H9 (cell line): ENCODE data around the gene AQP3. TPM values are rescaled to one million over a fixed set of nuclear protein-coding genes. Genes with fewer than 3 reads are reported as not detected.
A peak's percentile ranks its signal among the peaks of the same experiment; 100 is the strongest.

ENCODE experiments used
- DNase-seq: peaks from one replicate; pipeline ENCODE4 v3.0.0-alpha.2; 2017
- H2AFZ ChIP-seq: one replicate; pipeline ENCODE4 v1.6.1; 2013; ENCODE audit warnings: mild to moderate bottlenecking, low read length, control low read depth, moderate library complexity
- H2AK5ac ChIP-seq: 2 replicates; pipeline ENCODE4 v1.6.1; 2013; ENCODE audit warnings: low read length, control low read depth, mixed read lengths; ENCODE audit not compliant: insufficient read length
- H2BK120ac ChIP-seq: one replicate; pipeline ENCODE4 v1.6.1; 2013; ENCODE audit warnings: low read depth, mild to moderate bottlenecking, low read length, control low read depth, inconsistent platforms; ENCODE audit not compliant: poor library complexity, severe bottlenecking
- H2BK12ac ChIP-seq: 2 replicates; pipeline ENCODE4 v1.6.1; 2013; ENCODE audit warnings: low read length, control low read depth, mixed read lengths, low read depth; ENCODE audit not compliant: insufficient read length
- H2BK15ac ChIP-seq: 2 replicates; pipeline ENCODE4 v1.6.1; 2013; ENCODE audit warnings: low read depth, low read length, control low read depth
- H2BK20ac ChIP-seq: one replicate; pipeline ENCODE4 v1.6.1; 2013; ENCODE audit warnings: low read depth, mild to moderate bottlenecking, low read length, control low read depth, inconsistent platforms; ENCODE audit not compliant: poor library complexity, severe bottlenecking
- H2BK5ac ChIP-seq: 2 replicates; pipeline ENCODE4 v1.6.1; 2013; ENCODE audit warnings: low read length, control low read depth, mixed read lengths; ENCODE audit not compliant: insufficient read length
- H3K14ac ChIP-seq: 2 replicates; pipeline ENCODE4 v1.6.1; 2013; ENCODE audit warnings: low read length, control low read depth; ENCODE audit not compliant: insufficient read depth
- H3K18ac ChIP-seq: 2 replicates; pipeline ENCODE4 v1.6.1; 2013; ENCODE audit warnings: low read depth, mild to moderate bottlenecking, mixed read lengths, low read length, control low read depth; ENCODE audit not compliant: insufficient read length
- H3K23ac ChIP-seq: 2 replicates; pipeline ENCODE4 v1.6.1; 2013; ENCODE audit warnings: low read length, control low read depth, mixed read lengths, low read depth; ENCODE audit not compliant: insufficient read length
- H3K23me2 ChIP-seq: 2 replicates; pipeline ENCODE4 v1.6.1; 2013; ENCODE audit warnings: low read depth, mild to moderate bottlenecking, mixed read lengths, low read length, control low read depth; ENCODE audit not compliant: insufficient read length, poor library complexity, severe bottlenecking
- H3K27ac ChIP-seq: 2 replicates; pipeline ENCODE4 v1.5.1; 2013; ENCODE audit warnings: low read length, control low read depth, mixed read lengths, low read depth; ENCODE audit not compliant: insufficient read length
- H3K27me3 ChIP-seq: 2 replicates; pipeline ENCODE4 v1.6.1; 2013; ENCODE audit warnings: low read length, control low read depth, inconsistent platforms; ENCODE audit not compliant: insufficient read depth
- H3K4ac ChIP-seq: 2 replicates; pipeline ENCODE4 v1.6.1; 2013; ENCODE audit warnings: low read depth, mild to moderate bottlenecking, control low read depth, inconsistent platforms, low read length, moderate library complexity
- H3K4me1 ChIP-seq: 2 replicates; pipeline ENCODE4 v1.6.1; 2013; ENCODE audit warnings: low read length, control low read depth, inconsistent platforms; ENCODE audit not compliant: insufficient read depth
- H3K4me2 ChIP-seq: 2 replicates; pipeline ENCODE4 v1.6.1; 2013; ENCODE audit warnings: low read length, control low read depth, mixed read lengths; ENCODE audit not compliant: insufficient read length, insufficient read depth
- H3K56ac ChIP-seq: 2 replicates; pipeline ENCODE4 v1.6.1; 2013; ENCODE audit warnings: low read depth, mild to moderate bottlenecking, mixed read lengths, low read length, control low read depth; ENCODE audit not compliant: insufficient read length
- H3K79me1 ChIP-seq: 2 replicates; pipeline ENCODE4 v1.6.1; 2013; ENCODE audit warnings: low read depth, mild to moderate bottlenecking, moderate library complexity, low read length, control low read depth, inconsistent platforms; ENCODE audit not compliant: insufficient read depth, poor library complexity, severe bottlenecking
- H3K79me2 ChIP-seq: 2 replicates; pipeline ENCODE4 v1.6.1; 2013; ENCODE audit warnings: low read length, control low read depth, inconsistent platforms; ENCODE audit not compliant: insufficient read depth
- H3K9ac ChIP-seq: 2 replicates; pipeline ENCODE4 v1.6.1; 2013; ENCODE audit warnings: low read length, control low read depth, mixed read lengths; ENCODE audit not compliant: insufficient read length; ENCODE audit errors: extremely low read depth
- H3K9me3 ChIP-seq: one replicate; pipeline ENCODE4 v1.6.1; 2013; ENCODE audit warnings: low read depth, low read length, inconsistent platforms; ENCODE audit not compliant: control insufficient read depth
- H3T11ph ChIP-seq: one replicate; pipeline ENCODE4 v1.6.1; 2013; ENCODE audit warnings: mild to moderate bottlenecking, low read length, control low read depth, inconsistent platforms
- H4K20me1 ChIP-seq: one replicate; pipeline ENCODE4 v1.6.1; 2013; ENCODE audit not compliant: control insufficient read depth, insufficient read length, insufficient read depth
- H4K5ac ChIP-seq: 2 replicates; pipeline ENCODE4 v1.6.1; 2013; ENCODE audit warnings: low read depth, mild to moderate bottlenecking, mixed read lengths, low read length, control low read depth; ENCODE audit not compliant: insufficient read length
- H4K8ac ChIP-seq: replicated peaks from 2 replicates; pipeline ENCODE4 v1.6.1; 2013; ENCODE audit warnings: low read length, control low read depth, mixed read lengths, low read depth; ENCODE audit not compliant: insufficient read length
- H4K91ac ChIP-seq: 2 replicates; pipeline ENCODE4 v1.6.1; 2013; ENCODE audit warnings: low read depth, mild to moderate bottlenecking, moderate library complexity, mixed read lengths, low read length, control low read depth; ENCODE audit not compliant: insufficient read length
- H3K27ac Mint-ChIP-seq, 3 experiments: 2 replicates in 2 of 3; 3 replicates in 1 of 3; pipeline ENCODE4 v1.8.0; 2020 to 2021; ENCODE audit warnings: mixed read lengths in 3 of 3, mild to moderate bottlenecking in 1 of 3, moderate library complexity in 1 of 3
- H3K27me3 Mint-ChIP-seq: 2 replicates; pipeline ENCODE4 v1.8.0; 2021; ENCODE audit warnings: low read depth, mild to moderate bottlenecking, moderate library complexity, mixed read lengths
- H3K36me3 Mint-ChIP-seq, 3 experiments: 2 replicates in 2 of 3; 3 replicates in 1 of 3; pipeline ENCODE4 v1.8.0; 2020 to 2021; ENCODE audit warnings: low read depth in 3 of 3, mixed read lengths in 3 of 3; ENCODE audit not compliant: insufficient read depth in 1 of 3
- H3K4me1 Mint-ChIP-seq, 2 experiments: 2 replicates each; pipeline ENCODE4 v1.8.0; 2020; ENCODE audit warnings: mixed read lengths in 2 of 2
- H3K4me3 Mint-ChIP-seq, 2 experiments: 2 replicates in 1 of 2; 3 replicates in 1 of 2; pipeline ENCODE4 v1.8.0; 2020 to 2021; ENCODE audit warnings: mild to moderate bottlenecking in 2 of 2, mixed read lengths in 2 of 2, moderate library complexity in 1 of 2
- H3K9me3 Mint-ChIP-seq, 2 experiments: 2 replicates in 1 of 2; 3 replicates in 1 of 2; pipeline ENCODE4 v1.8.0; 2020; ENCODE audit warnings: mild to moderate bottlenecking in 2 of 2, mixed read lengths in 2 of 2, moderate library complexity in 1 of 2
- CTCF ChIP-seq: fragments of 200-600 bp; sonication (generic); conservative IDR thresholded peaks from 3 replicates; pipeline ENCODE4 v1.8.0; 2021; ENCODE audit warnings: antibody characterized with exemption, mild to moderate bottlenecking
- WGBS: extraction: QIAGEN DNeasy Blood & Tissue Kit; methylation state at CpG from one replicate; pipeline ENCODE4 v1.1.7; 2013; ENCODE audit warnings: missing lambda C conversion rate, low lambda C conversion rate, mixed read lengths; ENCODE audit not compliant: insufficient read length; ENCODE audit errors: extremely low coverage; 5-methylcytosine and 5-hydroxymethylcytosine counted together
- total RNA-seq: library from RNA; stranded (reverse); gene quantifications from 2 replicates; pipeline ENCODE4 v1.2.1, GENCODE V29; 2021

The AQP3 gene
- total RNA-seq, 1 experiment from 2014 or later = 1.6 TPM

DNA sequence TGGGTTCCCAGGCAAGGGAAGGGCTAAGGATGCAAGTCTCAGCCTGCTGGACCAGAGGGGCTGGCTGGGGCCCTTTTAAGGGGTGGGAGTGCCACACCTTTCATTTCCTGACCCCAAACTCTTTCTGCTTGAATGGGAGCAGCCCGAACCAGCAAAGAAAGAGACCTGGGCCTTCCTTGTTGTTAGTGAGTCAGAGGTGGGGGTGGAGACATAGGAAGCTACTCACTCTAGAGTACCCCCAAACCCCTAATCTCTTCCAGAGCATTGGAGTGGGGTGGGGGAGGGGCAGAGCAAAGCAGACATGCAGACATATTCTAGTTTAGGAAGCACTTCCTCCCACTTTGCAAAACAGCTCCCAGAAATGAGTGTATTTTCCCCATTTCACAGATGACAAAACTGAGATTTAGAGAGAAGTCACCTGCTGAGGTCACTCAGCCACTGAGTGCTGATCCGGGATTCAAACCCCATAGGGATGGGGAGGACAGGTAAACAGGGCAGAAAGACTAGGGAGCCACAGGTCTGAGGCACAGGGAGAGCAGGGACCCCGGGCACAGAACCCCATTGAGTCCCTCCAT, 6.0 kb upstream of the AQP3 start:
- H2AFZ ChIP-seq = no peak overlapping the region
- no CpG with 5 or more reads among the region's 3 CpGs for WGBS

More for the DNA sequence above, 6.0 kb upstream of the AQP3 start:
- no peak overlapping the region for H4K5ac ChIP-seq
- no peak overlapping the region for H3K4me3 Mint-ChIP-seq
- 0 out of 2 replicates have a peak overlapping the region, but pooled peaks have one; percentile 67 for H3K14ac ChIP-seq
- H4K20me1 ChIP-seq = no peaks in the 10 kb centered on the region
- no peak for TF ChIP-seq CTCF
- no peak overlapping the region for H3T11ph ChIP-seq
- H3K79me1 ChIP-seq = no peaks in the 10 kb centered on the region
- no peaks in the 10 kb centered on the region for H3K79me2 ChIP-seq
- H4K8ac ChIP-seq = no peak overlapping the region
- H3K27me3 Mint-ChIP-seq = peaks cover 15% of the 10 kb centered on the region
- no peak overlapping the region for H3K23ac ChIP-seq
- no peaks in the 10 kb centered on the region for H3K23me2 ChIP-seq
- H3K36me3 Mint-ChIP-seq = no peaks in the 10 kb centered on the region
- no peak overlapping the region for H2BK15ac ChIP-seq
- H3K4me1 ChIP-seq = no peaks in the 10 kb centered on the region
- no peak overlapping the region for H2BK20ac ChIP-seq
- H3K9me3 ChIP-seq = no peaks in the 10 kb centered on the region
- no peak overlapping the region for H3K4ac ChIP-seq
- H4K91ac ChIP-seq = no peak overlapping the region
- no peak overlapping the region for H2AK5ac ChIP-seq
- H3K27ac Mint-ChIP-seq = no peak overlapping the region; a peak in 1 of 7 replicates
- no peak overlapping the region for H2BK12ac ChIP-seq
- peak overlapping the region; percentile 16 for H3K18ac ChIP-seq
- H3K9me3 Mint-ChIP-seq = no peaks in the 10 kb centered on the region
- no peak overlapping the region for H3K56ac ChIP-seq
- DNase-seq = no peak
- H3K27ac ChIP-seq = no peak overlapping the region
- H2BK5ac ChIP-seq = no peak overlapping the region
- no peak overlapping the region for H3K9ac ChIP-seq
- H3K4me1 Mint-ChIP-seq = peaks cover 10 to 14% of the 10 kb centered on the region in 2 experiments
- no peak overlapping the region for H2BK120ac ChIP-seq
- H3K4me2 ChIP-seq = no peak overlapping the region
- no peaks in the 10 kb centered on the region for H3K27me3 ChIP-seq
